VCaP (cell line): ENCODE results near the gene FASTK.
A peak's percentile ranks its signal among the peaks of the same experiment; 100 is the strongest.

Experiments used
- H3K27ac ChIP-seq: fragments of 450-650 bp; 2 replicates; pipeline ENCODE4 v1.5.1; 2017
- CTCF ChIP-seq: fragments of 450-650 bp; conservative IDR thresholded peaks from 2 replicates; pipeline ENCODE4 v1.5.1; 2017; ENCODE audit warnings: mild to moderate bottlenecking, moderate library complexity

FASTK gene

GRCh38 chr7:151110236-151110940 lies 29.8 kb upstream of the FASTK start:
- TF ChIP-seq CTCF, result no peak
- peak overlapping the region; percentile 97 for H3K27ac ChIP-seq

GRCh38 chr7:151109094-151110048 lies 28.8 kb upstream of the FASTK start:
- peak overlapping the region; percentile 97 for H3K27ac ChIP-seq
- no peak for TF ChIP-seq CTCF

- 0 out of 2 replicates have a peak overlapping the region, but pooled peaks have one; percentile 5 for H3K27ac ChIP-seq
- no peak for TF ChIP-seq CTCF
Measured at GRCh38 chr7:151107882-151108281, 27.3 kb upstream of the FASTK start.

GRCh38 chr7:151104411-151105235 lies 24.0 kb upstream of the FASTK start:
- H3K27ac ChIP-seq, result no peak overlapping the region
- TF ChIP-seq CTCF, result no peak

- no peak overlapping the region for H3K27ac ChIP-seq
- TF ChIP-seq CTCF, result no peak
Measured at GRCh38 chr7:151103973-151104372, 23.4 kb upstream of the FASTK start.

- H3K27ac ChIP-seq, result no peak overlapping the region
- TF ChIP-seq CTCF, result no peak
Measured at GRCh38 chr7:151102991-151103390, 22.4 kb upstream of the FASTK start.
